Measurements from ENCODE around the gene GCFC2.

The GCFC2 gene

DNA sequence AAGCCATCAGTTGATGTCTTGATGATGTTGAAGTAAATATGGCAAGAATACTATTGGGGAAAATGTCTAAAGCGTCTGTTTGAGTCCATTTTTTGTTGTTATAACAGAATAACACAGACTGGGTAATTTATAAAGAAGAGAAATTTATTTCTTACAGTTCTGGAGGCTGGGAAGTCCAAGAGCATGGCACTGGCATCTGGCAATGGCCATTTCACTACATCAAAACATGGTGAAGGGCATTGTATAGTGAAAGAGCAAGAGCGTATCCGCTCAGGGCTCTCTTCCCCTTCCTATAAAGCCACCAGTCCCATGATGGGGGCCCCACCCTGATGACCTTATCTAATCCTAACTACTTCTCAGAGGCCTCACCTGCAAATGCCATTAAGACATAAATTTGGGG, 93.8 kb downstream of the GCFC2 start:
- TF ChIP-seq, protein P1, sequence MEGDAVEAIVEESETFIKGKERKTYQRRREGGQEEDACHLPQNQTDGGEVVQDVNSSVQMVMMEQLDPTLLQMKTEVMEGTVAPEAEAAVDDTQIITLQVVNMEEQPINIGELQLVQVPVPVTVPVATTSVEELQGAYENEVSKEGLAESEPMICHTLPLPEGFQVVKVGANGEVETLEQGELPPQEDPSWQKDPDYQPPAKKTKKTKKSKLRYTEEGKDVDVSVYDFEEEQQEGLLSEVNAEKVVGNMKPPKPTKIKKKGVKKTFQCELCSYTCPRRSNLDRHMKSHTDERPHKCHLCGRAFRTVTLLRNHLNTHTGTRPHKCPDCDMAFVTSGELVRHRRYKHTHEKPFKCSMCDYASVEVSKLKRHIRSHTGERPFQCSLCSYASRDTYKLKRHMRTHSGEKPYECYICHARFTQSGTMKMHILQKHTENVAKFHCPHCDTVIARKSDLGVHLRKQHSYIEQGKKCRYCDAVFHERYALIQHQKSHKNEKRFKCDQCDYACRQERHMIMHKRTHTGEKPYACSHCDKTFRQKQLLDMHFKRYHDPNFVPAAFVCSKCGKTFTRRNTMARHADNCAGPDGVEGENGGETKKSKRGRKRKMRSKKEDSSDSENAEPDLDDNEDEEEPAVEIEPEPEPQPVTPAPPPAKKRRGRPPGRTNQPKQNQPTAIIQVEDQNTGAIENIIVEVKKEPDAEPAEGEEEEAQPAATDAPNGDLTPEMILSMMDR (IDR thresholded peaks at IDR 0.05; ENCODE audit: low read depth, low read length) = no peak
- Histone ChIP-seq H3K9me3 (ENCODE audit: severe bottlenecking) (peaks cover 5% of the 10 kb centered on the region), H3K4me3 (ENCODE audit: low read depth, low read length) (no peak overlapping the region), H3K27me3 (ENCODE audit: insufficient read depth, low read depth, severe bottlenecking) (peaks cover 43% of the 10 kb centered on the region), H3K36me3 (no peaks in the 10 kb centered on the region), H3K27ac (no peak overlapping the region)
- no peak for DNase-seq

DNA sequence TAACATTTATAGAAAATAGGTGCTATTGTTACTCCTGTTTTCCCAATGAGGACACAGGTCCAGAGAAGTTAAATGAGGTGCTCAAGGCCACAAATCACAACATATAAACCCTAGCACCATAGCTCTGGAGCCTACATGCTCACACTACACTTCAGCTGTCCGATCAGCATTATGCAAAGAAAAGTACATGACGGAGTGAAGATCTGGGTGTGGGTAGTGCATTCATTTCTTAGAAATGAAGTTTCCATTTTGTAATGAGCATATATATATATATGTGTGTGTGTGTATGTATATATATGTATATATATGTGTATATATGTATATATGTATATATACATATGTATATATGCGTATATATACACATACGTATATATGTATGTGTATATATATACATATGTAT, 94.3 kb downstream of the GCFC2 start:
- DNase-seq = no peak
- H3K4me3 ChIP-seq (ENCODE audit: low read depth, low read length) = no peak overlapping the region
- no peak overlapping the region for H3K27ac ChIP-seq
- TF ChIP-seq, protein P1 (IDR thresholded peaks at IDR 0.05; ENCODE audit: low read depth, low read length) = no peak
- no peaks in the 10 kb centered on the region for H3K36me3 ChIP-seq
- H3K9me3 ChIP-seq (ENCODE audit: severe bottlenecking) = peaks cover 5% of the 10 kb centered on the region
- peaks cover 40% of the 10 kb centered on the region for H3K27me3 ChIP-seq (ENCODE audit: insufficient read depth, low read depth, severe bottlenecking)

DNA sequence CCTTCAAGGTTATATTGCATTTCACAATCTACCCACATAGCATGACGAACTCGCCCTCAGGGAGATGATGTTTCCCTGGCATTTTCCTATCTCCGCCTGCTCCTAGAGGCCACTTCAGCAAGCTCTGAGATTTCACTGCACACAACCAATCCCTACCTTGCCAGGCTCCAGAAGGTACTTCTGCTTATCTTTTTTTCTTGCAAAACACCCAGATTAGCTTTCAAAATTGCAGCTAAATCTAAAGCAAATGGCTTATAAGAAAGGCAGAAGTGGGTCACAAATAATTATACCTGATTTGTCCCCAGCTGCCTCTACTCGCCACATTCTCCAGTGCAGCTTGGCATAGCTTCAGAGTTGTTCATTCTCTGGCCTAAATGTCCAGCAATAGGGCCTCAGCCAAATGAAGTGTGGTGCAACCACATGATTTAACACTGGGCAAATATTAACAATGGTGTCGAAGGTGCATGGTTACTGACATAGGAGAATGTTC, 96.5 kb downstream of the GCFC2 start:
- H3K36me3 ChIP-seq = no peaks in the 10 kb centered on the region
- no peak overlapping the region for H3K4me3 ChIP-seq (ENCODE audit: low read depth, low read length)
- peaks cover 5% of the 10 kb centered on the region for H3K9me3 ChIP-seq (ENCODE audit: severe bottlenecking)
- peaks cover 44% of the 10 kb centered on the region for H3K27me3 ChIP-seq (ENCODE audit: insufficient read depth, low read depth, severe bottlenecking)
- TF ChIP-seq, protein P1 (IDR thresholded peaks at IDR 0.05; ENCODE audit: low read depth, low read length) = no peak
- H3K27ac ChIP-seq = no peak overlapping the region
- no peak for DNase-seq

DNA sequence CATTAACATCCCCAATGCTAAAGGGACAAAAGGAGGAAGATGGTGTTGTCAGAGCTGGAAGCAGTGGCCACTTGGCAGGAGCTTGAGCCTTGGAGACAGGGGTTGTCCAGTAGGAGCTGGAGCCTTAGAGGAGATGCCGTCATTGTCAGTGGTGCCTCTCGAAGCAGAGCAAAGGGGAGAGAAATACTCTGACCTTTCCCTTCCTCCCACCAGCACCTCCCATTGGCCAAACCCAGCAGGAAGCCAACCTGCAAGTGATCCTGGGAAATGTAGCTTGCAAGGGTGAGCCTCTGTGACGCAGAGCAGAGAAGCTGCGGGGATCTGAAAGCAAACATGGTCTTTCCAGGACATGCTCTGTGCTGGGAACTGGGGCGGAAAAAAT, 97.9 kb downstream of the GCFC2 start:
- DNase-seq = no peak
- Histone ChIP-seq H3K27me3 (ENCODE audit: insufficient read depth, low read depth, severe bottlenecking) (peaks cover 55% of the 10 kb centered on the region), H3K27ac (no peak overlapping the region), H3K4me3 (ENCODE audit: low read depth, low read length) (no peak overlapping the region), H3K36me3 (no peaks in the 10 kb centered on the region), H3K9me3 (ENCODE audit: severe bottlenecking) (peaks cover 5% of the 10 kb centered on the region)
- TF ChIP-seq, protein P1 (IDR thresholded peaks at IDR 0.05; ENCODE audit: low read depth, low read length) = no peak

Data from WERI-Rb-1 (cell line).